ENCODE results near the gene PUM2. TPM values are rescaled to one million over a fixed set of nuclear protein-coding genes. Genes with fewer than 3 reads are reported as not detected.
A peak's percentile ranks its signal among the peaks of the same experiment; 100 is the strongest.

PUM2 gene
- total and polyA plus RNA-seq, 2 of the 13 experiments (the other 11 are each of a cell fraction or from before 2014, with no cell fraction given), result 69.6 to 69.8 TPM

- Histone ChIP-seq H3K79me2 (ENCODE audit: insufficient read depth, low read length) (peaks cover 38% of the 10 kb centered on the region), H2AFZ (ENCODE audit: low read length) (peak overlapping the region; percentile 74), H4K20me1 (ENCODE audit: insufficient read depth, low read length) (peaks cover 34% of the 10 kb centered on the region), H3K27me3 (ENCODE audit: control insufficient read depth in 1 of 2, insufficient read depth in 2 of 2, low read length in 2 of 2) (no peaks in the 10 kb centered on the region; a peak in 1 of 5 replicates), H3K27ac (ENCODE audit: extremely low read length, insufficient read depth, low read length) (peak overlapping the region; percentile 93), H3K9ac (ENCODE audit: insufficient read depth, low read depth, low read length) (peak overlapping the region; percentile 89), H3K36me3 (replicated peaks in 1 of 2; ENCODE audit: control insufficient read depth in 1 of 2, insufficient read depth in 2 of 2, low read length in 2 of 2) (peaks cover 0 to 2% of the 10 kb centered on the region in 2 experiments; a peak in 1 of 5 replicates), H3K4me3 (replicated peaks in 1 of 3; ENCODE audit: insufficient read depth in 1 of 3, low read depth in 2 of 3, low read length in 3 of 3) (peak overlapping the region; percentile 73 to 96 (median 83)), H3K9me3 (ENCODE audit: low read length) (no peaks in the 10 kb centered on the region), H3K4me2 (ENCODE audit: low read depth, low read length) (peak overlapping the region; percentile 99), H3K4me1 (ENCODE audit: insufficient read depth, low read length) (peaks cover 53% of the 10 kb centered on the region)
- in situ Hi-C loops (cut with HindIII; ENCODE audit: extremely low pct_ligation_motif_present, low pct_unique_long_range_greater_than_20kb) (no loop called here), intact Hi-C loops (cut with micrococcal nuclease; ENCODE audit: unreplicated experiment) (loop anchor here (1.0 kb wide), 1 partner anchor 25 kb away; no protein-coding TSS in a partner anchor)
- FAIRE-seq (peak; percentile 77), DNase-seq (ENCODE audit: low spot score) (peak; percentile 90), ATAC-seq (peak; percentile 73)
- 2% methylated on average over 13 of the region's 13 CpGs for WGBS (ENCODE audit: low lambda C conversion rate)
- ChIA-PET CTCF (ENCODE audit: low intra/inter-chr PET ratio, low total read pairs) (no interaction called here), POLR2A (interaction anchor here (0.5 to 2.8 kb wide), 17 partner anchors 9 to 546 kb away, joined by 3 to 13 read pairs (median 4); partner anchors contain the start of genes HS1BP3, RHOB and SDC1)
- no TSS peak for BruUV-seq (replicated peaks)
- no peak for TF ChIP-seq NFYC (CRISPR knock-in tag; IDR thresholded peaks at IDR 0.05)
- TF ChIP-seq ARID5B (CRISPR knock-in tag; IDR thresholded peaks at IDR 0.05), result peak; percentile 71
- TF ChIP-seq CREM (IDR thresholded peaks at IDR 0.05), result peak; percentile 41; the same call in 1 of the 2 replicates
- TF ChIP-seq CREM (CRISPR knock-in tag; IDR thresholded peaks at IDR 0.05), result no peak
- TF ChIP-seq ZNF710 (CRISPR knock-in tag; IDR thresholded peaks at IDR 0.05; ENCODE audit: borderline replicate concordance), result 0 out of 2 replicates have a peak, but pooled peaks have one; percentile 33
- TF ChIP-seq TSC22D2 (CRISPR knock-in tag; IDR thresholded peaks at IDR 0.05; ENCODE audit: borderline replicate concordance), result peak; percentile 41; the same call in 1 of the 2 replicates
- peak; percentile 36; the same call in 1 of the 2 replicates for TF ChIP-seq ZNF232 (CRISPR knock-in tag; IDR thresholded peaks at IDR 0.05; ENCODE audit: borderline replicate concordance)
- peak; percentile 32; the same call in 1 of the 2 replicates for TF ChIP-seq POLR2G (IDR thresholded peaks at IDR 0.05; ENCODE audit: low read depth, low read length)
- TF ChIP-seq ZNF777 (CRISPR knock-in tag; IDR thresholded peaks at IDR 0.05), result peak; percentile 28; the same call in 1 of the 2 replicates
- TF ChIP-seq TEAD3 (CRISPR knock-in tag; optimal IDR thresholded peaks at IDR 0.05; ENCODE audit: borderline replicate concordance), result peak; percentile 42
- TF ChIP-seq TGIF2 (CRISPR knock-in tag; IDR thresholded peaks at IDR 0.05), result peak; percentile 80
- TF ChIP-seq SOX13 (IDR thresholded peaks at IDR 0.05), result no peak
- peak in 1 of 2 experiments; percentile 61; a peak in 2 of 4 replicates for TF ChIP-seq SOX13 (CRISPR knock-in tag; conservative IDR thresholded peaks at IDR 0.05 in 1 of 2, IDR thresholded peaks at IDR 0.05 in 1 of 2)
- 0 out of 2 replicates have a peak, but pooled peaks have one; percentile 18 for TF ChIP-seq ZNF34 (CRISPR knock-in tag; IDR thresholded peaks at IDR 0.05; ENCODE audit: borderline replicate concordance)
- peak; percentile 51; the same call in 1 of the 2 replicates for TF ChIP-seq ZNF281 (CRISPR knock-in tag; IDR thresholded peaks at IDR 0.05; ENCODE audit: borderline replicate concordance)
These were observed 1.0 kb upstream of the PUM2 start for GRCh38 chr2:20351555-20352229.
